IPS-18c (cell line): ENCODE measurements around the gene VDAC2.
"Not testable (repeated sequence)": the region's sequence is repeated elsewhere in the genome, so short reads cannot be mapped to it uniquely, and the experiment has no call there.

Experiments
- H3K4me3 ChIP-seq: 2 replicates; pipeline ENCODE4 v1.7.0; 2013; ENCODE audit warnings: low read depth, mild to moderate bottlenecking, low read length, moderate library complexity; ENCODE audit not compliant: insufficient read depth
- H3K9me3 ChIP-seq: one replicate; pipeline ENCODE4 v1.6.1; 2013; ENCODE audit warnings: mild to moderate bottlenecking, low read length, moderate library complexity; ENCODE audit not compliant: control insufficient read depth, insufficient read depth

The VDAC2 gene

GRCh38 chr10:75210282-75211006 is at the start of gene VDAC2:
Gene VDAC2, plus strand, starts transcription at chr10:75210796. Its CDS starts 363 bp downstream, at chr10:75211159.
- Histone ChIP-seq H3K9me3 (no peaks in the 10 kb centered on the region), H3K4me3 (peak within 1 kb of the TSS; percentile 97)

- Histone ChIP-seq H3K4me3 (no peak overlapping the region), H3K9me3 (no peaks in the 10 kb centered on the region)
These were observed 44.6 kb upstream of the VDAC2 start for GRCh38 chr10:75165684-75166622.

GRCh38 chr10:75166623-75166972 is 44.0 kb upstream of the VDAC2 start:
- no peak overlapping the region for H3K4me3 ChIP-seq
- H3K9me3 ChIP-seq = no peaks in the 10 kb centered on the region

GRCh38 chr10:75168275-75168674 is 42.3 kb upstream of the VDAC2 start:
- no peak overlapping the region for H3K4me3 ChIP-seq
- H3K9me3 ChIP-seq = no peaks in the 10 kb centered on the region

GRCh38 chr10:75170215-75170614 is 40.4 kb upstream of the VDAC2 start:
- Histone ChIP-seq H3K9me3 (no peaks in the 10 kb centered on the region), H3K4me3 (no peak overlapping the region)

GRCh38 chr10:75175046-75175445 is 35.5 kb upstream of the VDAC2 start:
- Histone ChIP-seq H3K9me3 (no peaks in the 10 kb centered on the region), H3K4me3 (no peak overlapping the region)

- Histone ChIP-seq H3K4me3 (no peak overlapping the region), H3K9me3 (no peaks in the 10 kb centered on the region)
These were observed 34.5 kb upstream of the VDAC2 start for GRCh38 chr10:75176046-75176445.

- no peak overlapping the region for H3K4me3 ChIP-seq
- no peaks in the 10 kb centered on the region for H3K9me3 ChIP-seq
These were observed 33.9 kb upstream of the VDAC2 start for GRCh38 chr10:75176736-75177135.

- Histone ChIP-seq H3K4me3 (no peak overlapping the region), H3K9me3 (no peaks in the 10 kb centered on the region)
These were observed 30.9 kb upstream of the VDAC2 start for GRCh38 chr10:75179657-75180177.

- no peaks in the 10 kb centered on the region for H3K9me3 ChIP-seq
- H3K4me3 ChIP-seq = no peak overlapping the region
These were observed 30.0 kb upstream of the VDAC2 start for GRCh38 chr10:75180592-75180991.

- Histone ChIP-seq H3K9me3 (no peaks in the 10 kb centered on the region), H3K4me3 (no peak overlapping the region)
These were observed 29.5 kb upstream of the VDAC2 start for GRCh38 chr10:75181073-75181472.

- H3K9me3 ChIP-seq = no peaks in the 10 kb centered on the region
- H3K4me3 ChIP-seq = no peak overlapping the region
These were observed 24.3 kb upstream of the VDAC2 start for GRCh38 chr10:75186310-75186709.

- H3K9me3 ChIP-seq = no peaks in the 10 kb centered on the region
- no peak overlapping the region for H3K4me3 ChIP-seq
These were observed 22.6 kb upstream of the VDAC2 start for GRCh38 chr10:75187961-75188426.

GRCh38 chr10:75188522-75188921 is 22.1 kb upstream of the VDAC2 start:
- H3K9me3 ChIP-seq, H3K4me3 ChIP-seq: not testable (repeated sequence)

GRCh38 chr10:75189266-75190096 is 21.1 kb upstream of the VDAC2 start:
- Histone ChIP-seq H3K4me3 (no peak overlapping the region), H3K9me3 (peaks cover 2% of the 10 kb centered on the region)

GRCh38 chr10:75191821-75192568 is 18.6 kb upstream of the VDAC2 start:
- Histone ChIP-seq H3K4me3 (no peak overlapping the region), H3K9me3 (peaks cover 2% of the 10 kb centered on the region)
